Thymus (tissue), 14 donors: Measurements from ENCODE around the gene TRIM9. TPM values are rescaled to one million over a fixed set of nuclear protein-coding genes. Genes with fewer than 3 reads are reported as not detected.

ENCODE experiments used
- DNase-seq, 9 donors: peaks; one replicate each; pipeline ENCODE4 v3.0.0-alpha.2; 2013; ENCODE audit warnings: low spot score in 9 of 9, low read depth in 6 of 9, missing footprints in 1 of 9
- H3K27ac ChIP-seq, 2 donors: one replicate each; pipeline ENCODE4 v1.5.1; 2013; ENCODE audit warnings: control low read depth in 1 of 2, low read depth in 1 of 2, low read length in 1 of 2, mild to moderate bottlenecking in 1 of 2, moderate library complexity in 1 of 2
- H3K27me3 ChIP-seq, 2 donors: one replicate each; pipeline ENCODE4 v1.5.1; 2013; ENCODE audit warnings: low read length in 1 of 2; ENCODE audit not compliant: control insufficient read depth in 2 of 2, insufficient read depth in 1 of 2
- H3K36me3 ChIP-seq, 2 donors: one replicate each; pipeline ENCODE4 v1.5.1; 2013; ENCODE audit warnings: low read length in 1 of 2, mild to moderate bottlenecking in 1 of 2, moderate library complexity in 1 of 2; ENCODE audit not compliant: control insufficient read depth in 2 of 2, insufficient read depth in 2 of 2
- H3K4me1 ChIP-seq, 2 donors: one replicate each; pipeline ENCODE4 v1.5.1; 2013; ENCODE audit warnings: low read length in 2 of 2; ENCODE audit not compliant: control insufficient read depth in 2 of 2, insufficient read depth in 2 of 2
- H3K4me3 ChIP-seq, 2 donors: one replicate each; pipeline ENCODE4 v1.5.1; 2013; ENCODE audit warnings: low read length in 2 of 2, control low read depth in 1 of 2, mild to moderate bottlenecking in 1 of 2
- H3K9me3 ChIP-seq, 2 donors: one replicate each; pipeline ENCODE4 v1.5.1; 2013; ENCODE audit warnings: low read length in 1 of 2, mild to moderate bottlenecking in 1 of 2; ENCODE audit not compliant: control insufficient read depth in 2 of 2, insufficient read depth in 1 of 2
- WGBS: extraction: QIAGEN DNeasy Blood & Tissue Kit; methylation state at CpG from one replicate; pipeline ENCODE4 v1.1.7; 2013; 5-methylcytosine and 5-hydroxymethylcytosine counted together
- long read RNA-seq, 10 donors: transcript quantifications; one replicate each; lab custom pipeline, GENCODE V29; 2026
- polyA plus RNA-seq: library from polyadenylated mRNA; stranded (reverse); fragments of 200-250 nt; gene quantifications from one replicate; pipeline ENCODE4 v1.2.3, GENCODE V29; 2013
- total RNA-seq: library from RNA; stranded (reverse); fragments of 120-200 nt; gene quantifications from one replicate; pipeline ENCODE4 v1.2.4, GENCODE V29; 2013
- donor health status: healthy.

The TRIM9 gene
- 0.71 TPM for total RNA-seq
- polyA plus RNA-seq, result 1.8 TPM
- long read RNA-seq, donor 1, result 0 reads
- long read RNA-seq, donor 2, result 0 reads
- long read RNA-seq, donor 3, result 0 reads
- long read RNA-seq, donor 4, result 0 reads
- long read RNA-seq, donor 5, result 0 reads
- long read RNA-seq, donor 6, result 0 reads
- long read RNA-seq, donor 7, result 0 reads
- long read RNA-seq, donor 8, partial matches to known transcripts, result 0 of 1 reads
- long read RNA-seq, donor 8, other reads (novel, unspliced or antisense), result 0 of 1 reads
- long read RNA-seq, donor 9, result 0 reads
- long read RNA-seq, donor 10, result 0 reads

DNA sequence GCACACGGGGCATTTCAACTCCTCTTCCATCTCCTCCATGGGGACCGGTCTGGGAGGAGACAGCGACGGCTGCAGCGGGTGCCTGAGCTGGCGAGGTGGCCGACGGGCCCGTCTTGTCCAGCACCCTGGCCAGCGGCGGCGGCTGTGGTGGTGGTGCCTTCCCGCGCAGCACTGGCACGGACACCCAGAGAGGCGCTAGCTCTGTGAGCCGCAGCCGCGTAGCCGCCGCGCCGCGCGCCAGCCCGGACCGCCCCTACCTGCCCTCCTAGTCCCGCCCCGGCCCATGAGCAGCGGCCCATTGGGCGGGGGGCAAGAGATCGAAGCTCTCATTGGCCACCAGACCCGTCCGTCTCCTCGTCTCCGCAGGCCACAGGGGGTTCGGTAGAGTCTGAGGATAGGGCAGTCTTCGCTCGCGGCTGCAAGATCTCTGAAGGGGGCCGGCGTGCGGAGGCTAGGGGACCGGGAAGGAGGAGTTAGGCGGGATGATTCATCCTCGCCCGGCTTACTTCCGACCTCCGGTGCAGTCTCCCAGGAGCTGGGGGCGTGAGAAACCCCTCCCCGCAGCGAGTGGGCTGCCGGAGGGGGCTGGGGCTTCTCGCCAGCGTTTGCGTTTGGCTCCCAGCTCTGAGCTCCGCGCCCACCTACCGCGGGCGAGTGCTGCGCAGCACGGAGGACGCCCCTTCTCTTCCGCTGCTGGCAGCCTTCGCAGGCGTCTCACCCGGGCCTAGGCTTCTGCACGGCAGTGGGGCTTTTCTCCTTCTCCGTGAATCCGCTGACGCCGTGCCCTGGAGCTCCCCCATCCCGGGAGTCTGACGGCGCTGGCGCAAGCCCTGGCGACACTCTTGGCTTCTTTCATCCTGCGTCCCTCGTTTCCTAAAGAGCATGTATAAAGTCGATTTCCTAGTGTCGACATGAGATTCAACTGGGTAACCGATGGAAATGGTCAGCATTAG is at the start of gene TRIM9:
TSS of gene TRIM9 (minus strand) at position 205 of the 953 bp plus-strand sequence. CDS start at position 39, 166 bp downstream.
- WGBS, result under 1% methylated on average over 83 of the region's 83 CpGs
- H3K4me1 ChIP-seq, result peaks cover 0 to 24% of the 10 kb centered on the region in 2 donors
- DNase-seq, result peak; percentile 82 to 98 (median 91)
- peaks cover 0 to 51% of the 10 kb centered on the region in 2 donors for H3K27me3 ChIP-seq
- H3K9me3 ChIP-seq, result peaks cover 0 to 3% of the 10 kb centered on the region in 2 donors
- H3K27ac ChIP-seq, result peak within 1 kb of the TSS; percentile 72 to 75
- peak within 1 kb of the TSS; percentile 62 to 68 for H3K4me3 ChIP-seq
- H3K36me3 ChIP-seq, result no peaks in the 10 kb centered on the region

DNA sequence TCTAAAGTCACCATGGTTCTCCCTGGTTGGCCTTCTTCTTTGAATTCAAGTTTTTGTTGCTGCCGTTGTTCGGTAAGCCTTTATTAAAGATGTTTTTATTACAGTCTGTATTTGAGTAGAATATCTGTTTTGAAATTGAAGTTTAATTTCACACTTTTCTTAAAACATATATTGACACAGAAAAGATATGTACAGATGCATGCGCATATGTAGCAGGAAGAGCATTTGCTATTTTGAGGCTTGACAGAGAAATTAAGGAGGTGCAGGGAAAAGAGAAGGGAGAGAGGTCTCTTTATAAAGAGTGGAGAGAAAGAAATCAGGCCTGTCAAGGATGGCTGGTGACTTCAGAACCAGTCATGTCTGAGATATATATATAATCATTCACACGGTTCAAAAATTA is 46.0 kb upstream of the TRIM9 start:
- Histone ChIP-seq H3K4me1 (no peaks in the 10 kb centered on the region), H3K4me3 (no peak overlapping the region), H3K27ac (no peak overlapping the region), H3K9me3 (no peaks in the 10 kb centered on the region), H3K36me3 (no peaks in the 10 kb centered on the region), H3K27me3 (no peaks in the 10 kb centered on the region)
- no peak for DNase-seq
- WGBS, result 99% methylated on average over 4 of the region's 4 CpGs

- no peaks in the 10 kb centered on the region for H3K9me3 ChIP-seq
- no peak overlapping the region for H3K27ac ChIP-seq
- no peak for DNase-seq
- H3K36me3 ChIP-seq, result no peaks in the 10 kb centered on the region
- H3K27me3 ChIP-seq, result no peaks in the 10 kb centered on the region
- no peak overlapping the region for H3K4me3 ChIP-seq
- 92% methylated on average over 5 of the region's 5 CpGs for WGBS
- no peaks in the 10 kb centered on the region for H3K4me1 ChIP-seq
Observed at GRCh38 chr14:51140338-51140737, 45.4 kb upstream of the TRIM9 start.

GRCh38 chr14:51139121-51139681 is 44.3 kb upstream of the TRIM9 start:
- DNase-seq, result no peak

DNA sequence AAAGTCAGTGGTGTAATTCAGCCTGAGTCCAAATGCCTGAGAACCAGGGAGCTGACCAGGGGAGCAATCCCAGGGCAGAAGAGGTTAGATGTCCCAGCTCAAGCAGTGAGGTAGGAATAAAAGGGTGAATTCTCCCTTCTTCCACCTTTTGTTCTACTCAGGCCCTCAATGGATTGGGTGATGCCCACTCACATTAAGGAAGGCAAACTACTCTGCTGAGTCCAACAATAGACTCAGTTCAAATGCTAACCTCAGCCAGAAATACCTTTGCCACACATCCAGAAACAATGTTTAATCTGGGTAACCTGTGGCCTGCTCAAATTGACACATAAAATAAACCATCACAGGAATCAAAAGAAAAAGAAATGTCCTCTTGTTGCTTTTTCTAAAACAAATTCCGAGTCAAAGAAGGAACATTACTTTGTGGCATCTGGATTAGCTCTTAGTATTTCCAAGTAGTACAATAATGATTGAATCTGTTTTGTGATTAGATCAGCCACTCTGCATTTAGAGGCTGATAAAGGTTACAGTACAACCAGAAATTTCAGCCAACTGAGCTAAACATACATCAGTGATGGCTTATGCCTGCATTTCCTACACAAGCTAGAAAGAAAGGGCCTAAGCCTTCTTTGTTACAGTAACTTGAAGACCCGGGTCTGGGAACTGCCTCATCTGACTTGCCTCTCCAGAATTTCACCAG is 43.6 kb upstream of the TRIM9 start:
- Histone ChIP-seq H3K27ac (no peak overlapping the region), H3K36me3 (no peaks in the 10 kb centered on the region), H3K27me3 (no peaks in the 10 kb centered on the region), H3K9me3 (no peaks in the 10 kb centered on the region), H3K4me3 (no peak overlapping the region), H3K4me1 (no peaks in the 10 kb centered on the region)
- 87% methylated on average over 2 of the region's 2 CpGs for WGBS
- no peak for DNase-seq

More at GRCh38 chr14:51139121-51139681, 44.3 kb upstream of the TRIM9 start:
- Histone ChIP-seq H3K27me3 (no peaks in the 10 kb centered on the region), H3K27ac (no peak overlapping the region), H3K4me3 (no peak overlapping the region), H3K4me1 (no peaks in the 10 kb centered on the region), H3K9me3 (no peaks in the 10 kb centered on the region), H3K36me3 (no peaks in the 10 kb centered on the region)
- WGBS, result 98% methylated on average over 6 of the region's 6 CpGs

DNA sequence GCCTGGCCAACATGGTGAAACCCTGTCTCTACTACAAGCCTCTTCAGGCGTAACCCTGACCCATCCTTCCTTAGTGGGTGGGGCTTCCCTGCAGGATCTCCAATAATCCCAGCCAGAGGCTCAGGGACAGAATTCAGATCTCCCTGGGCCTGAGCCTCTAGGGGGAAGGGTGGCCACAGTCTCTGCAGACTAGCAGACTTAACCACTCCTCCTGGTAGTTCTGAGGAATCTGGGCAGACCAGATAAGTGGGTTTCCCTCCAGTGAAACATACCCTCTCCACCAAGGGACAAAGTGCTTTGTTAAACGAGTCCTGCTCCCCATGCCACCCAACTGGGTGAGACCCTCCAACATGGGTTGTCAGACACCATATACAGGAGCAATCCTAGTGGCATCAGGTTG is 36.6 kb upstream of the TRIM9 start:
- Histone ChIP-seq H3K27me3 (no peaks in the 10 kb centered on the region), H3K4me1 (no peaks in the 10 kb centered on the region), H3K9me3 (no peaks in the 10 kb centered on the region), H3K4me3 (no peak overlapping the region), H3K27ac (no peak overlapping the region), H3K36me3 (no peaks in the 10 kb centered on the region)
- DNase-seq, result no peak
- 85% methylated on average over 2 of the region's 2 CpGs for WGBS

DNA sequence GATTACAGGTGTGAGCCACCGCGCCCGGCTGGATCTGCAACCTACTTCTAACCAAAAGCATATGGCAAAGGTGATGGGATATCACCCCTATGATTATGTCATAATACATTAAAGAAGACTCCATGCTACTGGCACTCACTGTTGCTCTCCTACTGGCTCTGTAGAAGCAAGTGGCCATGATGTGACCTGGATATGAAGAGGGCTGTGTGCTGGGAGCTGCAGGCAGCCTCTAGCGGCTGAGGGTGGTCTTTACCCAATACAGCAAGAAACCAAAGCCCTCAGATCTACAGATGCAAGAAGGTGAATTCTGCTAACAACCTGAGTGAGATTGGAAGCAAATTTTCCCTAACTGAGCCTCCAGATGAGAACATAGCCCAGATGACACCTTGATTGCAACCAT is 34.2 kb upstream of the TRIM9 start:
- Histone ChIP-seq H3K4me1 (no peaks in the 10 kb centered on the region), H3K9me3 (no peaks in the 10 kb centered on the region), H3K27ac (no peak overlapping the region), H3K27me3 (no peaks in the 10 kb centered on the region), H3K4me3 (no peak overlapping the region), H3K36me3 (no peaks in the 10 kb centered on the region)
- no peak for DNase-seq
- WGBS, result 97% methylated on average over 4 of the region's 4 CpGs

- no peaks in the 10 kb centered on the region for H3K4me1 ChIP-seq
- DNase-seq, result no peak
- H3K9me3 ChIP-seq, result no peaks in the 10 kb centered on the region
- H3K27me3 ChIP-seq, result no peaks in the 10 kb centered on the region
- WGBS, result 99% methylated on average over 5 of the region's 5 CpGs
- H3K27ac ChIP-seq, result no peak overlapping the region
- no peak overlapping the region for H3K4me3 ChIP-seq
- no peaks in the 10 kb centered on the region for H3K36me3 ChIP-seq
Observed at GRCh38 chr14:51124029-51124428, 29.1 kb upstream of the TRIM9 start.
